Measurements from ENCODE around the gene BICDL2. TPM values are rescaled to one million over a fixed set of nuclear protein-coding genes. Genes with fewer than 3 reads are reported as not detected.
"Not testable (repeated sequence)": the region's sequence is repeated elsewhere in the genome, so short reads cannot be mapped to it uniquely, and the experiment has no call there.

BICDL2 gene
- total RNA-seq (not detected in 2 replicates), polyA plus RNA-seq (0.19 TPM in 1 of 2 replicates, not detected in the other)

DNA sequence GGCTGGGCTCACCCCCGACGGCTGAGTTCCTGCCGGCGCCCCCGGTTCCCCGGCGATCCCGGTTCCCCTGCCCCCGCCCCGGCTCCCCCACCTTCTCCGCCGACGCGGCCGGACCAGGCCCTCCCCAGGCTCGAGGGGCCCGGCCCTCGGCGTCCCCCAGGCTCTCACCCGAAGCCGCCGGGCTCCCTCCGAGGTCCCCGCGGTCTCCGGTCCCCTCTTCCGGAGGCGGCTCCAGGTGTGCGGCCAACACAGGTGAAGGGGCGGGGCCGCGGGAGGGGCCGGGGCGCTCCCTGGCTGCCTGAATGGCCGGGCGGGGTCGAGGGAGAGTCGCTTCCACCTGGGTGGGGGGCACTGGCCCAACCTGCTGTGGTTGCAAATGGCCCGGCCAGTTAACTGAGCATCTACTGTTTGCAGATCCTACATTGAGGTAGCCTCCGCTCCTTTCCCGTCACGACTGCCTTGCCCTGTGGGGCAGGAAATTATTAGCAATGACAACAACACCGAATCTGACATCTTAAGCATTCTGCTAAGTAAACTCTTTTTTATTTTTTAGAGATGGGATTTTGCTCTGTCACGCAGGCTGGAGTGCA, at the start of gene BICDL2:
Gene BICDL2 (minus strand): TSS at position 219 of the 590 bp plus-strand sequence. CDS start 1,448 bp downstream, outside the sequence.
- no peak within 1 kb of the TSS for H3K27ac ChIP-seq
- DNase-seq (ENCODE audit: low read depth in 1 of 2, low spot score in 1 of 2): no peak
- H3K4me1 ChIP-seq (ENCODE audit: low read depth): no peaks in the 10 kb centered on the region
- peaks cover 90% of the 10 kb centered on the region for H3K27me3 ChIP-seq
- no peaks in the 10 kb centered on the region for H3K36me3 ChIP-seq
- H3K4me3 ChIP-seq: no peak within 1 kb of the TSS
- TF ChIP-seq, protein P1, sequence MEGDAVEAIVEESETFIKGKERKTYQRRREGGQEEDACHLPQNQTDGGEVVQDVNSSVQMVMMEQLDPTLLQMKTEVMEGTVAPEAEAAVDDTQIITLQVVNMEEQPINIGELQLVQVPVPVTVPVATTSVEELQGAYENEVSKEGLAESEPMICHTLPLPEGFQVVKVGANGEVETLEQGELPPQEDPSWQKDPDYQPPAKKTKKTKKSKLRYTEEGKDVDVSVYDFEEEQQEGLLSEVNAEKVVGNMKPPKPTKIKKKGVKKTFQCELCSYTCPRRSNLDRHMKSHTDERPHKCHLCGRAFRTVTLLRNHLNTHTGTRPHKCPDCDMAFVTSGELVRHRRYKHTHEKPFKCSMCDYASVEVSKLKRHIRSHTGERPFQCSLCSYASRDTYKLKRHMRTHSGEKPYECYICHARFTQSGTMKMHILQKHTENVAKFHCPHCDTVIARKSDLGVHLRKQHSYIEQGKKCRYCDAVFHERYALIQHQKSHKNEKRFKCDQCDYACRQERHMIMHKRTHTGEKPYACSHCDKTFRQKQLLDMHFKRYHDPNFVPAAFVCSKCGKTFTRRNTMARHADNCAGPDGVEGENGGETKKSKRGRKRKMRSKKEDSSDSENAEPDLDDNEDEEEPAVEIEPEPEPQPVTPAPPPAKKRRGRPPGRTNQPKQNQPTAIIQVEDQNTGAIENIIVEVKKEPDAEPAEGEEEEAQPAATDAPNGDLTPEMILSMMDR (IDR thresholded peaks at IDR 0.05; ENCODE audit: low read depth, low read length): no peak
- H3K9me3 ChIP-seq (ENCODE audit: low read depth): no peaks in the 10 kb centered on the region

- H3K36me3 ChIP-seq: no peaks in the 10 kb centered on the region
- no peaks in the 10 kb centered on the region for H3K9me3 ChIP-seq (ENCODE audit: low read depth)
- H3K4me3 ChIP-seq: no peak overlapping the region
- TF ChIP-seq, protein P1 (IDR thresholded peaks at IDR 0.05; ENCODE audit: low read depth, low read length): no peak
- H3K27me3 ChIP-seq: no peaks in the 10 kb centered on the region
- DNase-seq (ENCODE audit: low read depth in 1 of 2, low spot score in 1 of 2): no peak
- H3K27ac ChIP-seq: no peak overlapping the region
- no peaks in the 10 kb centered on the region for H3K4me1 ChIP-seq (ENCODE audit: low read depth)
Observed at GRCh38 chr16:3085868-3086595, 49.3 kb upstream of the BICDL2 start.

DNA sequence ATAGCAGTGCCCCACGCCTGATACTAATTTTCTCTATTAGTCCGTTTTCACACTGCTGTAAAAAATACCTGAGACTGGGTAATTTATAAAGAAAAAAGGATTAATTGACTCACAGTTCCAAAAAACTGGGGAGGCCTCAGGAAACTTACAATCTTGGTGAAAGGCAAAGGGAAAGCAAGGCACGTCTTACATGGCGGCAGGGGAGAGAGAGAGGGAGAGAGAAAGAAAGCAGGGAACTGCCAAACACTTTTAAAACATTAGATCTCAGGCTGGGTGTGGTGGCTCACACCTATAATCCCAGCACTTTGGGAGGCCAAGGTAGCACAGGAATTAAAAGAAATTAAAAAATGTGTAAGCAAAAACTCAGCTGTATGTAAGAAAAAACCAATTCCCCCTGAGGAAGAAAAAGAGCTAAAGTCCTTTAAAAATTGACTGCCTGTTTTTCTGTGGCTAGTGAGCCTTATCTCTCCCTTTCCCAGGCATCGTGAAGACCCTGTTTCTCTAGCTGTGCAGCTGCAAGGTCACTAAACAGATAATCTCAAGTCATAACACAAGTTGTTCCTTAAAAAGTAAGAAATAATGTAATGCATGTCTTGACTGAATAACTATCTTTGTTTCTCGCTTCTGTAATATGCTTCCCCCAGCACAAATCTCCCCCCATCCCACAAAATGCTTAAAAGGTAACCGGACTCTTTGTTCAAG, 48.4 kb upstream of the BICDL2 start:
- no peaks in the 10 kb centered on the region for H3K4me1 ChIP-seq (ENCODE audit: low read depth)
- H3K9me3 ChIP-seq (ENCODE audit: low read depth): no peaks in the 10 kb centered on the region
- no peak overlapping the region for H3K4me3 ChIP-seq
- H3K27me3 ChIP-seq: no peaks in the 10 kb centered on the region
- no peak overlapping the region for H3K27ac ChIP-seq
- TF ChIP-seq, protein P1 (IDR thresholded peaks at IDR 0.05; ENCODE audit: low read depth, low read length): no peak
- DNase-seq (ENCODE audit: low read depth in 1 of 2, low spot score in 1 of 2): no peak
- no peaks in the 10 kb centered on the region for H3K36me3 ChIP-seq

DNA sequence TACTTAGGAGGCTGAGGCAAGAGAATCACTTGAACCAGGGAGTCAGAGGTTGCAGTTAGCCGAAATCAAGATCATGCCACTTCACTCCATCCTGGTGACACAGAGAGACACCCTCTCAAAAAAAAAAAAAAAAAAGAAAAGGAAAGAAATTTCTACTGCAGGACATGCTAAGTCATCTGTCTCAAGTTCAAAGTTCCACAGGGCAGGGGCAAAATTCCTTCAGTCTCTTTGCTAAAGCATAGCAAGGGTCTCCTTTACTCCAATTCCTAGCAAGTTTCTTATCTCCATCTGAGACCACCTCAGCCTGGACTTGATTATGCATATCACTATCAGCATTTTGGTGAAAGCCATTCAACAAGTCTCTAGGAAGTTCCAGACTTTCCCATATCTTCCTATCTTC, 47.7 kb upstream of the BICDL2 start:
- Histone ChIP-seq H3K9me3 (ENCODE audit: low read depth) (no peaks in the 10 kb centered on the region), H3K4me1 (ENCODE audit: low read depth) (no peaks in the 10 kb centered on the region), H3K36me3 (no peaks in the 10 kb centered on the region), H3K4me3 (no peak overlapping the region), H3K27ac (no peak overlapping the region), H3K27me3 (no peaks in the 10 kb centered on the region)
- TF ChIP-seq, protein P1 (IDR thresholded peaks at IDR 0.05; ENCODE audit: low read depth, low read length): no peak
- no peak for DNase-seq (ENCODE audit: low read depth in 1 of 2, low spot score in 1 of 2)

DNA sequence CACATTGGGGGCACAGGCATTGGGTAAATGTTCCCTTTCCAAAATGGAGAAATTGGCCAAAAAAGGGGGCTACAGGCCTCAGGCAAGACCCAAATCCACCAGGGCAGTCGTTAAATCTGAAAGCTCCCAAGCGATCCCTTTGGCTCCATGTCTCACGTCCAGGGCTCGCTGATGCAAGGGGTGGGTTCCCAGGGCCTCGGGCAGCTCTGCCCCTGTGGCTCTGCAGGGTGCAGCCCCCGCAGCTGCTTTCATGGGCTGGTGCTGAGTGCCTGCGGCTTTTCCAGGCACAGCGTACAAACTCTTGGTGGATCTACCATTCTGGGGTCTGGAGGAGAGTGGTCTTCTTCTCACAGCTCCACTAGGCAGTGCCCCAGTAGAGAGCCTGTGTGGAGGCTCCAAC, 46.7 kb upstream of the BICDL2 start:
- DNase-seq (ENCODE audit: low read depth in 1 of 2, low spot score in 1 of 2); H3K4me3 ChIP-seq; H3K4me1 ChIP-seq (ENCODE audit: low read depth); H3K9me3 ChIP-seq (ENCODE audit: low read depth); H3K36me3 ChIP-seq; H3K27me3 ChIP-seq; H3K27ac ChIP-seq: not testable (repeated sequence)

DNA sequence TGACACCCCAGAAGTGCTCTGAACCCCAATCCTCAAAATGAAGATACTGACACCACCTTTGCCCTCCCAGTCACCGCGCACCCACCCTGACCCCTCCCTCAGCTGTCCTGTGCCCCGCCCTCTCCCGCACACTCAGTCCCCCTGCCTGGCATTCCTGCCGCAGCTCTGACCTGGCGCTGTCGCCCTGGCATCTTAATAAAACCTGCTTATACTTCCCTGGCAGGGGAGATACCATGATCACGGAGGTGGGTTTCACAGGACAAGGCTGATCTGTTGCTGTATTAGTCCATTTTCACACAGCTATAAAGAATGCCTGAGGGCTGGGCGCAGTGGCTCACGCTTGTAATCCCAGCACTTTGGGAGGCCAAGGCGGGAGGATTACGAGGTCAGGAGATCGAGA, 45.2 kb upstream of the BICDL2 start:
- H3K27ac ChIP-seq; H3K36me3 ChIP-seq; H3K27me3 ChIP-seq; H3K4me3 ChIP-seq; H3K4me1 ChIP-seq (ENCODE audit: low read depth); H3K9me3 ChIP-seq (ENCODE audit: low read depth); DNase-seq (ENCODE audit: low read depth in 1 of 2, low spot score in 1 of 2): not testable (repeated sequence)

Measured in cardiac muscle cell (in vitro differentiated cells and primary cell).